H9 (cell line): Measurements from ENCODE around the gene RPS6KA4. TPM values are rescaled to one million over a fixed set of nuclear protein-coding genes. Genes with fewer than 3 reads are reported as not detected.

Source experiments
- DNase-seq: peaks from one replicate; pipeline ENCODE4 v3.0.0-alpha.2; 2017
- H2AFZ ChIP-seq: one replicate; pipeline ENCODE4 v1.6.1; 2013; ENCODE audit warnings: mild to moderate bottlenecking, low read length, control low read depth, moderate library complexity
- H2AK5ac ChIP-seq: 2 replicates; pipeline ENCODE4 v1.6.1; 2013; ENCODE audit warnings: low read length, control low read depth, mixed read lengths; ENCODE audit not compliant: insufficient read length
- H2BK120ac ChIP-seq: one replicate; pipeline ENCODE4 v1.6.1; 2013; ENCODE audit warnings: low read depth, mild to moderate bottlenecking, low read length, control low read depth, inconsistent platforms; ENCODE audit not compliant: poor library complexity, severe bottlenecking
- H2BK12ac ChIP-seq: 2 replicates; pipeline ENCODE4 v1.6.1; 2013; ENCODE audit warnings: low read length, control low read depth, mixed read lengths, low read depth; ENCODE audit not compliant: insufficient read length
- H2BK15ac ChIP-seq: 2 replicates; pipeline ENCODE4 v1.6.1; 2013; ENCODE audit warnings: low read depth, low read length, control low read depth
- H2BK20ac ChIP-seq: one replicate; pipeline ENCODE4 v1.6.1; 2013; ENCODE audit warnings: low read depth, mild to moderate bottlenecking, low read length, control low read depth, inconsistent platforms; ENCODE audit not compliant: poor library complexity, severe bottlenecking
- H2BK5ac ChIP-seq: 2 replicates; pipeline ENCODE4 v1.6.1; 2013; ENCODE audit warnings: low read length, control low read depth, mixed read lengths; ENCODE audit not compliant: insufficient read length
- H3K14ac ChIP-seq: 2 replicates; pipeline ENCODE4 v1.6.1; 2013; ENCODE audit warnings: low read length, control low read depth; ENCODE audit not compliant: insufficient read depth
- H3K18ac ChIP-seq: 2 replicates; pipeline ENCODE4 v1.6.1; 2013; ENCODE audit warnings: low read depth, mild to moderate bottlenecking, mixed read lengths, low read length, control low read depth; ENCODE audit not compliant: insufficient read length
- H3K23ac ChIP-seq: 2 replicates; pipeline ENCODE4 v1.6.1; 2013; ENCODE audit warnings: low read length, control low read depth, mixed read lengths, low read depth; ENCODE audit not compliant: insufficient read length
- H3K23me2 ChIP-seq: 2 replicates; pipeline ENCODE4 v1.6.1; 2013; ENCODE audit warnings: low read depth, mild to moderate bottlenecking, mixed read lengths, low read length, control low read depth; ENCODE audit not compliant: insufficient read length, poor library complexity, severe bottlenecking
- H3K27ac ChIP-seq: 2 replicates; pipeline ENCODE4 v1.5.1; 2013; ENCODE audit warnings: low read length, control low read depth, mixed read lengths, low read depth; ENCODE audit not compliant: insufficient read length
- H3K27me3 ChIP-seq: 2 replicates; pipeline ENCODE4 v1.6.1; 2013; ENCODE audit warnings: low read length, control low read depth, inconsistent platforms; ENCODE audit not compliant: insufficient read depth
- H3K4ac ChIP-seq: 2 replicates; pipeline ENCODE4 v1.6.1; 2013; ENCODE audit warnings: low read depth, mild to moderate bottlenecking, control low read depth, inconsistent platforms, low read length, moderate library complexity
- H3K4me1 ChIP-seq: 2 replicates; pipeline ENCODE4 v1.6.1; 2013; ENCODE audit warnings: low read length, control low read depth, inconsistent platforms; ENCODE audit not compliant: insufficient read depth
- H3K4me2 ChIP-seq: 2 replicates; pipeline ENCODE4 v1.6.1; 2013; ENCODE audit warnings: low read length, control low read depth, mixed read lengths; ENCODE audit not compliant: insufficient read length, insufficient read depth
- H3K56ac ChIP-seq: 2 replicates; pipeline ENCODE4 v1.6.1; 2013; ENCODE audit warnings: low read depth, mild to moderate bottlenecking, mixed read lengths, low read length, control low read depth; ENCODE audit not compliant: insufficient read length
- H3K79me1 ChIP-seq: 2 replicates; pipeline ENCODE4 v1.6.1; 2013; ENCODE audit warnings: low read depth, mild to moderate bottlenecking, moderate library complexity, low read length, control low read depth, inconsistent platforms; ENCODE audit not compliant: insufficient read depth, poor library complexity, severe bottlenecking
- H3K79me2 ChIP-seq: 2 replicates; pipeline ENCODE4 v1.6.1; 2013; ENCODE audit warnings: low read length, control low read depth, inconsistent platforms; ENCODE audit not compliant: insufficient read depth
- H3K9ac ChIP-seq: 2 replicates; pipeline ENCODE4 v1.6.1; 2013; ENCODE audit warnings: low read length, control low read depth, mixed read lengths; ENCODE audit not compliant: insufficient read length; ENCODE audit errors: extremely low read depth
- H3K9me3 ChIP-seq: one replicate; pipeline ENCODE4 v1.6.1; 2013; ENCODE audit warnings: low read depth, low read length, inconsistent platforms; ENCODE audit not compliant: control insufficient read depth
- H3T11ph ChIP-seq: one replicate; pipeline ENCODE4 v1.6.1; 2013; ENCODE audit warnings: mild to moderate bottlenecking, low read length, control low read depth, inconsistent platforms
- H4K20me1 ChIP-seq: one replicate; pipeline ENCODE4 v1.6.1; 2013; ENCODE audit not compliant: control insufficient read depth, insufficient read length, insufficient read depth
- H4K5ac ChIP-seq: 2 replicates; pipeline ENCODE4 v1.6.1; 2013; ENCODE audit warnings: low read depth, mild to moderate bottlenecking, mixed read lengths, low read length, control low read depth; ENCODE audit not compliant: insufficient read length
- H4K8ac ChIP-seq: replicated peaks from 2 replicates; pipeline ENCODE4 v1.6.1; 2013; ENCODE audit warnings: low read length, control low read depth, mixed read lengths, low read depth; ENCODE audit not compliant: insufficient read length
- H4K91ac ChIP-seq: 2 replicates; pipeline ENCODE4 v1.6.1; 2013; ENCODE audit warnings: low read depth, mild to moderate bottlenecking, moderate library complexity, mixed read lengths, low read length, control low read depth; ENCODE audit not compliant: insufficient read length
- H3K27ac Mint-ChIP-seq, 3 experiments: 2 replicates in 2 of 3; 3 replicates in 1 of 3; pipeline ENCODE4 v1.8.0; 2020 to 2021; ENCODE audit warnings: mixed read lengths in 3 of 3, mild to moderate bottlenecking in 1 of 3, moderate library complexity in 1 of 3
- H3K27me3 Mint-ChIP-seq: 2 replicates; pipeline ENCODE4 v1.8.0; 2021; ENCODE audit warnings: low read depth, mild to moderate bottlenecking, moderate library complexity, mixed read lengths
- H3K36me3 Mint-ChIP-seq, 3 experiments: 2 replicates in 2 of 3; 3 replicates in 1 of 3; pipeline ENCODE4 v1.8.0; 2020 to 2021; ENCODE audit warnings: low read depth in 3 of 3, mixed read lengths in 3 of 3; ENCODE audit not compliant: insufficient read depth in 1 of 3
- H3K4me1 Mint-ChIP-seq, 2 experiments: 2 replicates each; pipeline ENCODE4 v1.8.0; 2020; ENCODE audit warnings: mixed read lengths in 2 of 2
- H3K4me3 Mint-ChIP-seq, 2 experiments: 2 replicates in 1 of 2; 3 replicates in 1 of 2; pipeline ENCODE4 v1.8.0; 2020 to 2021; ENCODE audit warnings: mild to moderate bottlenecking in 2 of 2, mixed read lengths in 2 of 2, moderate library complexity in 1 of 2
- H3K9me3 Mint-ChIP-seq, 2 experiments: 2 replicates in 1 of 2; 3 replicates in 1 of 2; pipeline ENCODE4 v1.8.0; 2020; ENCODE audit warnings: mild to moderate bottlenecking in 2 of 2, mixed read lengths in 2 of 2, moderate library complexity in 1 of 2
- CTCF ChIP-seq: fragments of 200-600 bp; sonication (generic); conservative IDR thresholded peaks from 3 replicates; pipeline ENCODE4 v1.8.0; 2021; ENCODE audit warnings: antibody characterized with exemption, mild to moderate bottlenecking
- total RNA-seq: library from RNA; stranded (reverse); gene quantifications from 2 replicates; pipeline ENCODE4 v1.2.1, GENCODE V29; 2021

Gene RPS6KA4
- total RNA-seq, 1 experiment from 2014 or later, result 10.8 TPM

GRCh38 chr11:64387916-64388315 is 29.0 kb downstream of the RPS6KA4 start:
- H4K5ac ChIP-seq, result no peak overlapping the region
- no peak overlapping the region for H2BK20ac ChIP-seq
- H3K9ac ChIP-seq, result no peak overlapping the region
- no peak overlapping the region for H3K4ac ChIP-seq
- H2BK5ac ChIP-seq, result no peak overlapping the region
- H3K23ac ChIP-seq, result no peak overlapping the region
- H3K23me2 ChIP-seq, result no peaks in the 10 kb centered on the region
- H3K4me2 ChIP-seq, result no peak overlapping the region
- no peak overlapping the region for H3K18ac ChIP-seq
- no peak overlapping the region for H2AK5ac ChIP-seq
- Mint-ChIP-seq H3K36me3 (no peaks in the 10 kb centered on the region), H3K4me3 (no peak overlapping the region), H3K4me1 (peaks cover 0 to 10% of the 10 kb centered on the region in 2 experiments; a peak in 3 of 4 replicates), H3K27me3 (peaks cover 31% of the 10 kb centered on the region), H3K27ac (no peak overlapping the region), H3K9me3 (peaks cover 0 to 2% of the 10 kb centered on the region in 2 experiments; a peak in 1 of 5 replicates)
- no peak overlapping the region for H2AFZ ChIP-seq
- H4K91ac ChIP-seq, result no peak overlapping the region
- no peaks in the 10 kb centered on the region for H4K20me1 ChIP-seq
- no peak overlapping the region for H2BK120ac ChIP-seq
- H2BK12ac ChIP-seq, result no peak overlapping the region
- H3K79me1 ChIP-seq, result no peaks in the 10 kb centered on the region
- H3K27me3 ChIP-seq, result no peaks in the 10 kb centered on the region
- H3T11ph ChIP-seq, result no peak overlapping the region
- H4K8ac ChIP-seq, result no peak overlapping the region
- no peaks in the 10 kb centered on the region for H3K4me1 ChIP-seq
- no peak overlapping the region for H3K14ac ChIP-seq
- H3K9me3 ChIP-seq, result no peaks in the 10 kb centered on the region
- H2BK15ac ChIP-seq, result no peak overlapping the region
- H3K79me2 ChIP-seq, result no peaks in the 10 kb centered on the region
- no peak for TF ChIP-seq CTCF
- H3K27ac ChIP-seq, result no peak overlapping the region
- no peak for DNase-seq
- H3K56ac ChIP-seq, result no peak overlapping the region
